Activated CD4-positive, alpha-beta T cell treated with anti-CD3 and anti-CD28 coated beads, Interleukin-2, amount 50 U/mL, for 24 hours (primary cell): ENCODE data around the gene TAF1A.

ENCODE experiments used
- DNase-seq, 2 donors: peaks; one replicate each; pipeline ENCODE4 v3.0.0-alpha.2; 2020; ENCODE audit warnings: low read depth in 1 of 2, low spot score in 1 of 2

TAF1A gene

GRCh38 chr1:222539951-222540597 is 49.7 kb downstream of the TAF1A start:
- no peak for DNase-seq

- no peak for DNase-seq
Measured at GRCh38 chr1:222535455-222535854, 54.3 kb downstream of the TAF1A start.

- no peak for DNase-seq
Measured at GRCh38 chr1:222530852-222531251, 58.9 kb downstream of the TAF1A start.

GRCh38 chr1:222529916-222530315 is 59.8 kb downstream of the TAF1A start:
- DNase-seq = no peak

- no peak for DNase-seq
Measured at GRCh38 chr1:222529181-222529580, 60.6 kb downstream of the TAF1A start.

GRCh38 chr1:222525951-222526350 is 63.8 kb downstream of the TAF1A start:
- DNase-seq = no peak

- DNase-seq = no peak
Measured at GRCh38 chr1:222523852-222524251, 65.9 kb downstream of the TAF1A start.

- DNase-seq = no peak
Measured at GRCh38 chr1:222522105-222522915, 67.4 kb downstream of the TAF1A start.

GRCh38 chr1:222521299-222522104 is 68.2 kb downstream of the TAF1A start:
- no peak for DNase-seq
